Transverse colon (tissue), 4 donors: ENCODE results near the gene B3GALT4.

ENCODE experiments used
- CTCF ChIP-seq, 5 experiments: fragments of 200-600 bp in 3 of 5; fragments of 450-650 bp in 2 of 5; sonication (generic) in 3 of 5; IDR thresholded peaks; 1 replicate in 2 of 5; 2 replicates in 3 of 5; pipeline ENCODE4 v1.5.1; 2016 to 2017; ENCODE audit warnings: antibody characterized with exemption in 5 of 5, inconsistent platforms in 3 of 5, mild to moderate bottlenecking in 2 of 5, moderate library complexity in 1 of 5
- EP300 ChIP-seq: sonication (generic); formaldehyde crosslinking; IDR thresholded peaks from one replicate; pipeline ENCODE4 v1.6.1; 2017; ENCODE audit warnings: antibody characterized with exemption, low read depth
- POLR2A ChIP-seq: fragments of 450-650 bp; IDR thresholded peaks from one replicate; pipeline ENCODE4 v1.6.1; 2016; ENCODE audit warnings: antibody characterized with exemption, mild to moderate bottlenecking, moderate library complexity
- POLR2AphosphoS5 ChIP-seq, 3 donors: sonication (generic); formaldehyde crosslinking; IDR thresholded peaks; one replicate each; pipeline ENCODE4 v1.6.1; 2016; ENCODE audit warnings: antibody characterized with exemption in 3 of 3

GRCh38 chr6:33313105-33313708, 36.3 kb downstream of the B3GALT4 start:
- TF ChIP-seq POLR2AphosphoS5 (IDR thresholded peaks at IDR 0.05) (peak in 1 of 3 donors; percentile 17), CTCF (IDR thresholded peaks at IDR 0.05) (no peak), POLR2A (no peak), EP300 (no peak)
